ENCODE results near the gene PHLDB2.

PHLDB2 gene

DNA sequence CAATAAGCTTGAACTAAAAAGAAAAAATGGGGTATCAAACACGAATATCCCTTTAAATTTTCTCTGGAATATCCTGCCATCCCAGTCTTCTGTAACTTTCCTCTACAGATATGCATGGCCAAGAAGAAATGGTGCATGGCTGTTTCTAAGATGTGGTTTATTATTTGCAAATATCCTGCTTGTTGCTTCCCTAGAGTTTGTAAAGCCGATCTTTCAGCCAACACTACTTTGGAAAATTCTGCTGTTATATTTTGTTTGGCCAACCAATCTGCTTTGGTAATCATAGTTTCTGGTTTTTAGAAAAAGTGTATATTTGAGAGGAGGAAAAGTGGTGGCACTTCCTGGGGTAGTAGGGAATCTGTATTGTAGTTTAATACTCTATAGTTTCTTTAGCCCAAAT, 13.9 kb downstream of the PHLDB2 start:
- H3K4me3 ChIP-seq (ENCODE audit: low read depth, low read length) = no peak overlapping the region
- TF ChIP-seq, protein P1, sequence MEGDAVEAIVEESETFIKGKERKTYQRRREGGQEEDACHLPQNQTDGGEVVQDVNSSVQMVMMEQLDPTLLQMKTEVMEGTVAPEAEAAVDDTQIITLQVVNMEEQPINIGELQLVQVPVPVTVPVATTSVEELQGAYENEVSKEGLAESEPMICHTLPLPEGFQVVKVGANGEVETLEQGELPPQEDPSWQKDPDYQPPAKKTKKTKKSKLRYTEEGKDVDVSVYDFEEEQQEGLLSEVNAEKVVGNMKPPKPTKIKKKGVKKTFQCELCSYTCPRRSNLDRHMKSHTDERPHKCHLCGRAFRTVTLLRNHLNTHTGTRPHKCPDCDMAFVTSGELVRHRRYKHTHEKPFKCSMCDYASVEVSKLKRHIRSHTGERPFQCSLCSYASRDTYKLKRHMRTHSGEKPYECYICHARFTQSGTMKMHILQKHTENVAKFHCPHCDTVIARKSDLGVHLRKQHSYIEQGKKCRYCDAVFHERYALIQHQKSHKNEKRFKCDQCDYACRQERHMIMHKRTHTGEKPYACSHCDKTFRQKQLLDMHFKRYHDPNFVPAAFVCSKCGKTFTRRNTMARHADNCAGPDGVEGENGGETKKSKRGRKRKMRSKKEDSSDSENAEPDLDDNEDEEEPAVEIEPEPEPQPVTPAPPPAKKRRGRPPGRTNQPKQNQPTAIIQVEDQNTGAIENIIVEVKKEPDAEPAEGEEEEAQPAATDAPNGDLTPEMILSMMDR (IDR thresholded peaks at IDR 0.05; ENCODE audit: low read depth, low read length, missing control alignments) = no peak
- DNase-seq (ENCODE audit: low read depth) = no peak

DNA sequence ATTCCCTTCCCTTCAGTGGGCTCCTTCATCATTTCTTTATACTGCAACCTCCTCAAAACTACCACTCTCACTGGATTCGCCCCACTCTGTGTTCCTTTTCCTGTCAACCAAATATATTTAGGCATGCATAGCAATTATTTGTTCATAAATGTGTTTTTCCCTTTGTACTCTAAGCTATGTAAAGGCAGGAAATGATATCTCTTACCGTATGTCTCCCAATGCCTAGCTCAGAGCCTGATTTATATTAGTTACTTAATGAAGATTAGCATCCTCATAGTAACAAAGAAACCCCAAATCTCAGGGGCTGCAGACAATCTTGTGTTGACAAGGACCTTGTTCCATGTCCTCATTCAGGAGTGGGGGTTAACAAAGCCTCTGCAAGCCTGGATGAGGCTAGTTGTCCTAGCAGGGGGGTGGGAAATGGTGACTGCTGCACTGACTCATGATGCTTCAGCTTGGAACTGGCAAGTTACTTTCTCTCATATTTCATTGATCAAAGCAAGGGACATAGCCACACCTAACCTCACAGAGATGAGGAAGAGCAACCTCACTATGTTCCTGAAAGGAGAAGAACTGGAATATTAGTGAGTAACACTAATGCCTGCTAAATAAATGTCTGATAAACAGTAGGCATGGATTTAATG, 15.2 kb downstream of the PHLDB2 start:
- DNase-seq (ENCODE audit: low read depth) = no peak
- no peak overlapping the region for H3K4me3 ChIP-seq (ENCODE audit: low read depth, low read length)
- TF ChIP-seq, protein P1 (IDR thresholded peaks at IDR 0.05; ENCODE audit: low read depth, low read length, missing control alignments) = no peak

DNA sequence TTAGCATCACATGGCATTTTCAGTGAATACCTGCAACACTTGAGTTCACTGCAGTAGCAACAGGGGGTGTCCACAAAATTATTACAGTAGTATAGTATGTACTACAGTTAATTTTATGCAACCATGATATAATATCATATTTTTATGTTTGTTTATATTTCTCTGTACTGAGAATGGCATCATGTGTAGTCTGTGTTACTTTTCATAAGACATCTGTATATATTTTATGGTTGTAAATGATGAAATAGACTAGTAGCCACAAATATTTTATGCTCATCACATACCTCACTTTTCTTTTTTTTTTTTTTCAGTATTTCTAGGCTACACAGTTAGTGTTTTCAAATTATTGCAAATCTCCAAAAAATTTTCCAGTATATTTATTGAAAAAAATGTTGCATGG, 22.4 kb downstream of the PHLDB2 start:
- no peak overlapping the region for H3K4me3 ChIP-seq (ENCODE audit: low read depth, low read length)
- TF ChIP-seq, protein P1 (IDR thresholded peaks at IDR 0.05; ENCODE audit: low read depth, low read length, missing control alignments) = no peak
- no peak for DNase-seq (ENCODE audit: low read depth)

DNA sequence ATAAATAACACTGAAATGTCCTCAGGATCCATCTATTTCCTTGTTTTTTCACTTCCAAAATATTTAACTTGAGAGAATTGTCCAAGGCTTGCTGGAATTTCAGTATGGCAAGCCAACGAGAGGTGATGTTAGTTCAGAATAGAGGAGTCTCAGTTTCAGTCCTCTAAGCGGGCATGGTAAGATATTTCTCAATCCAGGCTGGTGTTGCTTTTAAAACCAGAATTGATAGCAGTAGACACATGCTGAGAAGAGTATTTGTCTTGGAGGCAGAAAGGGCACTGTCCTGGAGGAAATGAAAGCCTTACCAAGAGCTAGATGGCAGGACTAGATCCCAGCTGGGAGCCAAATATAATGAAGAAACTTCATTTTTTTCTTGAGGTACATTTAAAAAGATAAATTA, 23.1 kb downstream of the PHLDB2 start:
- no peak for DNase-seq (ENCODE audit: low read depth)
- TF ChIP-seq, protein P1 (IDR thresholded peaks at IDR 0.05; ENCODE audit: low read depth, low read length, missing control alignments) = no peak
- no peak overlapping the region for H3K4me3 ChIP-seq (ENCODE audit: low read depth, low read length)

DNA sequence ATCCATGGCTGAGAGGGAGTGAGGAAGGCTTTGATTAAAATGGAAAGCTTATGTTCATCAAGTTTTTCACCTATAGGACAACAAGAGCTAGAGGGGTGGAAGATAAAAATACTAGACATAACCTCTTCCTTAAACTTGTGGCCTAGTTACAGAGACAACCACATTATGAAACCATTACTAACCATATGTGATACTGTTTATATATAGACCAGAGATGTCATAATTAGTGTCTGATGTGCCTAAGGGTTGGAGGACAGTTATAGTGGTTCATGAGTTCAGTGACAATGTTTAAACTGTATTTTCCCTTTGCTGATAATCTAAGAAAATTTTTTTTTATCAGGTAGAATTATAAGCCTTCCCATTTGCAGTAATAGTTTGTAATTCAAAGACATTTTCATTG, 23.7 kb downstream of the PHLDB2 start:
- DNase-seq (ENCODE audit: low read depth) = no peak
- TF ChIP-seq, protein P1 (IDR thresholded peaks at IDR 0.05; ENCODE audit: low read depth, low read length, missing control alignments) = no peak

DNA sequence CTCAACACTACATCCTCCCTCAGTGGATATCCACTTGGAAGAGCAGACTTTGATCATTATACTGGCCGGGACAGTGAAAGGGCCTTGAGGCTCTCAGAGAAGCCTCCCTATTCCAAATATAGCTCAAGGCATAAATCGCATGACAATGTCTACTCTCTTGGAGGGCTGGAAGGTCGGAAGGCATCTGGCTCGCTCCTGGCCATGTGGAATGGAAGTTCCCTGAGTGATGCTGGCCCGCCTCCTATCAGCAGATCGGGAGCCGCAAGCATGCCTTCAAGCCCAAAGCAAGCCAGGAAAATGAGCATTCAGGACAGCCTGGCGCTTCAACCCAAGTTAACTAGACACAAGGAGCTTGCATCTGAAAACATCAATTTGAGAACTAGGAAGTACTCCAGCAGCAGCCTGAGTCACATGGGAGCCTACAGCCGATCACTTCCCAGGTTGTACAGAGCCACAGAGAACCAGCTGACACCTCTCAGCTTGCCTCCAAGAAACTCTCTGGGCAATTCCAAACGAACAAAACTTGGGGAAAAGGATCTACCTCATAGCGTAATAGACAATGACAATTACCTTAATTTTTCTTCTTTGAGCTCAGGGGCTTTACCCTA, 25.4 kb downstream of the PHLDB2 start:
- DNase-seq (ENCODE audit: low read depth) = no peak
- no peak overlapping the region for H3K4me3 ChIP-seq (ENCODE audit: low read depth, low read length)
- TF ChIP-seq, protein P1 (IDR thresholded peaks at IDR 0.05; ENCODE audit: low read depth, low read length, missing control alignments) = no peak

More for the DNA sequence above, 23.7 kb downstream of the PHLDB2 start:
- no peak overlapping the region for H3K4me3 ChIP-seq (ENCODE audit: low read depth, low read length)

DNA sequence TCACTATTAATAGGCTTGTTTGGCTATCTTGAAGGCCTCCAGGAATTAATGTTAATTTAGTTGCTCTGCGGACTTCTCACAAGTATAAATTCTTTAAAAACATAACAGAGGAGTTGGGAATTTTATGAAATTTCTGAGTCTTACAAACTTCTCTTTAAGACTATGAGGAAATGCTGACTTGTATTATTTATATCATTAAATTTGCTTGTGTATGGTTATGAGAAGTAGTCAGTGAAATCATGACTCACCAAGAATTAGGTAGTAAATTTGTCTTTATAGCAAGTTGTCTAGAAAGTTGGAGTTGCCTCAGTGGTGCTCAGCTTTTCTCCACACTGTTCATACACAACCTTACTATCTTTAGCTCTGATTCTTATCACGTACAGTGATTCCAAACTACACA, 26.5 kb downstream of the PHLDB2 start:
- no peak overlapping the region for H3K4me3 ChIP-seq (ENCODE audit: low read depth, low read length)
- DNase-seq (ENCODE audit: low read depth) = no peak
- TF ChIP-seq, protein P1 (IDR thresholded peaks at IDR 0.05; ENCODE audit: low read depth, low read length, missing control alignments) = no peak

Data from GM12864 (cell line).